ENCODE results near the gene CLIP4. TPM values are rescaled to one million over a fixed set of nuclear protein-coding genes. Genes with fewer than 3 reads are reported as not detected.

The CLIP4 gene
- total and polyA plus RNA-seq, 2 of the 4 experiments (the other 2 are of a cell fraction), result 29.7 to 66.3 TPM

GRCh38 chr2:29175338-29175737, 60.1 kb downstream of the CLIP4 start:
- Histone ChIP-seq H2BK120ac (ENCODE audit: low read depth, low read length) (no peak overlapping the region), H3K4me3 (ENCODE audit: insufficient read depth, low read depth, low read length) (no peak overlapping the region), H4K20me1 (ENCODE audit: insufficient read depth, low read length) (no peaks in the 10 kb centered on the region), H2BK20ac (ENCODE audit: low read depth, low read length) (no peak overlapping the region), H3K4me1 (ENCODE audit: control insufficient read depth, insufficient read depth, low read length) (no peaks in the 10 kb centered on the region), H3K79me1 (ENCODE audit: low read depth in 1 of 2, low read length in 2 of 2) (peaks cover 4 to 6% of the 10 kb centered on the region in 2 experiments; a peak in 2 of 4 replicates), H3K18ac (ENCODE audit: low read depth, low read length) (no peak overlapping the region), H4K8ac (ENCODE audit: low read depth in 2 of 2, low read length in 2 of 2) (no peak overlapping the region), H4K91ac (ENCODE audit: insufficient read depth, low read depth, low read length) (no peak overlapping the region), H3K9me3 (ENCODE audit: control insufficient read depth, insufficient read depth, low read length) (no peaks in the 10 kb centered on the region), H2BK15ac (ENCODE audit: low read depth, low read length) (no peak overlapping the region), H3K36me3 (ENCODE audit: control insufficient read depth, insufficient read depth, low read length) (peaks cover 21% of the 10 kb centered on the region), H2AK5ac (ENCODE audit: low read depth, low read length) (no peak overlapping the region), H3K9me1 (ENCODE audit: insufficient read depth, low read length) (peaks cover 10% of the 10 kb centered on the region; the same call in 1 of the 2 replicates), H2AK9ac (replicated peaks; ENCODE audit: low read depth, low read length, poor library complexity) (no peak overlapping the region), H3K4me2 (ENCODE audit: low read depth, low read length) (no peak overlapping the region), H3K27me3 (ENCODE audit: control insufficient read depth, insufficient read depth, low read length) (no peaks in the 10 kb centered on the region), H3K9ac (ENCODE audit: low read depth, low read length) (no peak overlapping the region), H3K14ac (replicated peaks; ENCODE audit: low read depth, low read length) (no peak overlapping the region), H3K27ac (ENCODE audit: insufficient read depth, low read length) (no peak overlapping the region), H2BK5ac (ENCODE audit: low read depth, low read length, poor library complexity, severe bottlenecking) (no peak overlapping the region), H3K56ac (ENCODE audit: extremely low read depth, insufficient read depth, low read length) (no peak overlapping the region), H3K4ac (ENCODE audit: low read depth, low read length) (no peak overlapping the region), H2AFZ (replicated peaks; ENCODE audit: low read length, poor library complexity) (no peak overlapping the region), H3K23ac (ENCODE audit: low read depth, low read length) (no peak overlapping the region), H4K5ac (ENCODE audit: low read depth, low read length) (no peak overlapping the region)
- no peak for TF ChIP-seq RAD21 (IDR thresholded peaks at IDR 0.05; ENCODE audit: low read length)
- TF ChIP-seq ELK1 (IDR thresholded peaks at IDR 0.05; ENCODE audit: borderline replicate concordance, low read depth, low read length), result no peak
- TF ChIP-seq MAFK (IDR thresholded peaks at IDR 0.05; ENCODE audit: low read depth, low read length), result no peak
- TF ChIP-seq RCOR1 (IDR thresholded peaks at IDR 0.05; ENCODE audit: insufficient replicate concordance, low read length), result no peak
- TF ChIP-seq RFX5 (IDR thresholded peaks at IDR 0.05; ENCODE audit: low read depth, low read length), result no peak
- TF ChIP-seq MAZ (IDR thresholded peaks at IDR 0.05; ENCODE audit: borderline replicate concordance, low read depth, low read length), result no peak
- no peak for TF ChIP-seq MXI1 (IDR thresholded peaks at IDR 0.05; ENCODE audit: borderline replicate concordance, low read depth, low read length)
- TF ChIP-seq CEBPB (IDR thresholded peaks at IDR 0.05; ENCODE audit: low read depth, low read length), result no peak
- no peak for TF ChIP-seq CTCF (conservative IDR thresholded peaks at IDR 0.05; ENCODE audit: low read depth, low read length)
- TF ChIP-seq NFE2L2 (IDR thresholded peaks at IDR 0.05; ENCODE audit: low read depth, low read length), result no peak
- no peak for TF ChIP-seq FOS (IDR thresholded peaks at IDR 0.05; ENCODE audit: low read depth, low read length)
- ChIA-PET CTCF (no interaction called here), POLR2A (ENCODE audit: unreplicated experiment) (no interaction called here)
- no peak for ATAC-seq (ENCODE audit: low read depth)
- intact Hi-C loops (cut with micrococcal nuclease) (no loop called here), in situ Hi-C loops (cut with MboI; ENCODE audit: low sequenced_read_pairs) (no loop called here), dilution Hi-C loops (cut with HindIII; ENCODE audit: low sequenced_read_pairs, unreplicated experiment) (no loop called here)
- BruUV-seq (replicated peaks), result no TSS peak
- DNase-seq, result no peak
- no CpG with 5 or more reads among the region's 3 CpGs for WGBS, 2 experiments (ENCODE audit: extremely low coverage in 2 of 2, insufficient read length in 1 of 2)
